AG04449 (cell line): ENCODE results near the gene ZFAND2B.

Source experiments
- CTCF ChIA-PET: fragments of 350-600 bp; formaldehyde crosslinking; extraction: SDS; loops from one replicate; lab custom pipeline; 2021; ENCODE audit warnings: antibody characterized with exemption; lab: Yijun Ruan, JAX
- POLR2A ChIA-PET: fragments of 400-600, 350-600 bp; formaldehyde crosslinking; extraction: SDS; loops from one replicate; lab custom pipeline; 2020; ENCODE audit warnings: antibody characterized with exemption, inconsistent platforms; lab: Yijun Ruan, JAX
- DNase-seq: peaks from one replicate; pipeline ENCODE4 v3.0.0-alpha.2; 2010; ENCODE audit warnings: low read depth, low spot score
- H3K4me3 ChIP-seq: 2 replicates; pipeline ENCODE4 v1.5.1; 2011; ENCODE audit warnings: low read depth, mild to moderate bottlenecking, control low read depth, low read length
- CTCF ChIP-seq: IDR thresholded peaks from one replicate; pipeline ENCODE4 v1.5.1; 2011; ENCODE audit warnings: mild to moderate bottlenecking, moderate library complexity, low read length, control low read depth, inconsistent platforms; ENCODE audit not compliant: insufficient read depth; ENCODE audit errors: missing control alignments

The ZFAND2B gene

GRCh38 chr2:219181531-219181930 lies 25.1 kb upstream of the ZFAND2B start:
- no peak for TF ChIP-seq CTCF
- POLR2A ChIA-PET: interaction anchor here (2.9 kb wide), 1 partner anchor 25 kb away, joined by 6 read pairs; the partner anchor contains the start of gene ZFAND2B
- no peak overlapping the region for H3K4me3 ChIP-seq
- DNase-seq: no peak
- CTCF ChIA-PET: interaction anchor here (0.8 to 5.8 kb wide), 7 partner anchors 11 to 186 kb away, joined by 3 to 37 read pairs (median 3); partner anchors contain the start of gene SLC23A3

GRCh38 chr2:219182331-219183150 lies 24.0 kb upstream of the ZFAND2B start:
- DNase-seq: no peak
- no peak overlapping the region for H3K4me3 ChIP-seq
- ChIA-PET CTCF (interaction anchor here (0.8 to 5.8 kb wide), 8 partner anchors 10 to 112 kb away, joined by 3 to 37 read pairs (median 3); partner anchors contain the start of gene SLC23A3), POLR2A (interaction anchor here (2.9 kb wide), 1 partner anchor 24 kb away, joined by 6 read pairs; the partner anchor contains the start of gene ZFAND2B)
- TF ChIP-seq CTCF: no peak

GRCh38 chr2:219183151-219183772 lies 23.3 kb upstream of the ZFAND2B start:
- CTCF ChIA-PET: interaction anchor here (1.5 to 5.8 kb wide), 4 partner anchors 12 to 111 kb away, joined by 3 to 37 read pairs (median 16); partner anchors contain the start of gene SLC23A3
- POLR2A ChIA-PET: interaction anchor here (2.9 kb wide), 1 partner anchor 23 kb away, joined by 6 read pairs; the partner anchor contains the start of gene ZFAND2B
- TF ChIP-seq CTCF: no peak
- H3K4me3 ChIP-seq: no peak overlapping the region
- DNase-seq: no peak

GRCh38 chr2:219184121-219184520 lies 22.5 kb upstream of the ZFAND2B start:
- TF ChIP-seq CTCF: no peak
- ChIA-PET CTCF (interaction anchor here (0.7 to 5.8 kb wide), 5 partner anchors 9 to 110 kb away, joined by 3 to 37 read pairs (median 5); partner anchors contain the start of gene SLC23A3), POLR2A (interaction anchor here (2.9 kb wide), 1 partner anchor 23 kb away, joined by 6 read pairs; the partner anchor contains the start of gene ZFAND2B)
- no peak overlapping the region for H3K4me3 ChIP-seq
- no peak for DNase-seq

GRCh38 chr2:219186754-219187456 lies 19.7 kb upstream of the ZFAND2B start:
- no peak overlapping the region for H3K4me3 ChIP-seq
- POLR2A ChIA-PET: no interaction called here
- CTCF ChIA-PET: interaction anchor here (0.6 kb wide), 1 partner anchor 286 kb away, joined by 3 read pairs; no protein-coding TSS in a partner anchor
- no peak for DNase-seq
- TF ChIP-seq CTCF: no peak
